Mononuclear cell (primary cell): Measurements from ENCODE around the gene MOV10. TPM values are rescaled to one million over a fixed set of nuclear protein-coding genes. Genes with fewer than 3 reads are reported as not detected.

Source experiments
- H3K27me3 ChIP-seq: 2 replicates; pipeline ENCODE4 v1.6.0; 2011; ENCODE audit warnings: low read length, control low read depth; ENCODE audit not compliant: insufficient read depth
- H3K4me1 ChIP-seq: 2 replicates; pipeline ENCODE4 v1.5.1; 2011; ENCODE audit warnings: mild to moderate bottlenecking, low read length, control low read depth; ENCODE audit not compliant: insufficient read depth
- H3K4me3 ChIP-seq: 2 replicates; pipeline ENCODE4 v1.5.1; 2011; ENCODE audit warnings: mild to moderate bottlenecking, low read length, moderate library complexity
- H3K9me3 ChIP-seq: 2 replicates; pipeline ENCODE4 v1.5.1; 2011; ENCODE audit warnings: low read depth, mild to moderate bottlenecking, control low read depth, low read length
- total RNA-seq: library from RNA; depleted of rRNA; stranded (reverse); fragments of >200 nt; gene quantifications from one replicate; pipeline ENCODE4 v1.2.3, GENCODE V29; 2012

MOV10 gene
- total RNA-seq, 1 donor, result 27.2 TPM

DNA sequence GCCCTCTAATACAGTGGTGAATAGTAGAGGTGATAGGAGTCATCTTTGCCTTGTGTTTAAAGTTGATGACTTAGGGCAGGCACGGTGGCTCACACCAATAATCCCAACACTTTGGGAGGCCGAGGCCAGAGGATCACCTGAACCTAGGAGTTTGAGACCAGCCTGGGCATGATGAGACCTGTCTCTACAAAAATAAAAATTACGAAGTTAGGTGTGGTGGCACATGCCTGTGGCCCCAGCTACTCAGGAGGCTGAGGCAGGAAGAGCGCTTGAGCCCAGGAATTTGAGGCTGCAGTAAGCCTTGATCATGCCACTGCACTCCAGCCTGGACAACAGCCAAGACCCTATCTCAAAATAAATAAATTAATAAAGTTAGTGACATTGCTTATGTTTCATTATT lies 28.2 kb upstream of the MOV10 start:
- H3K27me3 ChIP-seq, result no peaks in the 10 kb centered on the region
- no peaks in the 10 kb centered on the region for H3K9me3 ChIP-seq
- H3K4me3 ChIP-seq, result no peak overlapping the region
- peaks cover 20% of the 10 kb centered on the region for H3K4me1 ChIP-seq

DNA sequence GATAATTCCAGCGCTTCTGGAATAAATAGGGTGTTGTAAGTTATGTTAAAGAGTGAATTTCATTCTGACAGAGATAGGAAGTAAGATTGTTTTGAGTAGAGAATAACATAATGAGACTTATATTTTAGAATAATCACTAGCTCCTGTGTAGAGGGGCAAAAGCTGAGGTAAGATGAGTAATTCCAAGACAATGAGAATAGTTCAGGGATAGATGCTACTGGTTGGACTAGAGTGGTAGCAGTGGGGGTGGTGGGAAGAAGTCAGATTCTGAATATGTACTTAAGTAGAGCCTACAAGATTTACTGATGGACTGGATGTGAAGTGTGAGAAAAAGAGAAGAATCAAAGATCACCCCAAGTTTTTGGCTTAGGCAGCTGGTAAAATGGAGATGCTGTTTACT lies 23.3 kb upstream of the MOV10 start:
- Histone ChIP-seq H3K27me3 (no peaks in the 10 kb centered on the region), H3K4me1 (peaks cover 2% of the 10 kb centered on the region), H3K4me3 (no peak overlapping the region), H3K9me3 (no peaks in the 10 kb centered on the region)

DNA sequence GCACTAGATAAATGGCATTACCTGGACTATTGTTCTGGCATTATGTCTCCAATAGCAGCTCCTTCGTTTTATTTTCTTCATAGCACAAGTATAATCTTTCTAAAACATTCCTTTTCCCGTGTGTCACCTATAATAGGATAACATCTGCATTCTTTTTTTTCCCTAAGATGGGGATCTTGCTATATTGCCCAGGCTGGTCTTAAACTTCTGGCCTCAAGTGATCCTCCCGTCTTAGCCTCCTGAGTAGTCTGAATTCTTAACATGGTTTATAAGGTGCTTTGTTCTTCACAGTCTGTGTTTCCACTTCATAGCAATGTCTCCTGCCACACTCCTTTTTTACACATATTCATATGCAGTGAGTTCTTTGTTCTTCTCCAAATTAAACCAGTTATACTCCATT lies 8.6 kb upstream of the MOV10 start:
- no peak overlapping the region for H3K4me3 ChIP-seq
- H3K27me3 ChIP-seq, result no peaks in the 10 kb centered on the region
- no peaks in the 10 kb centered on the region for H3K4me1 ChIP-seq
- H3K9me3 ChIP-seq, result no peaks in the 10 kb centered on the region

DNA sequence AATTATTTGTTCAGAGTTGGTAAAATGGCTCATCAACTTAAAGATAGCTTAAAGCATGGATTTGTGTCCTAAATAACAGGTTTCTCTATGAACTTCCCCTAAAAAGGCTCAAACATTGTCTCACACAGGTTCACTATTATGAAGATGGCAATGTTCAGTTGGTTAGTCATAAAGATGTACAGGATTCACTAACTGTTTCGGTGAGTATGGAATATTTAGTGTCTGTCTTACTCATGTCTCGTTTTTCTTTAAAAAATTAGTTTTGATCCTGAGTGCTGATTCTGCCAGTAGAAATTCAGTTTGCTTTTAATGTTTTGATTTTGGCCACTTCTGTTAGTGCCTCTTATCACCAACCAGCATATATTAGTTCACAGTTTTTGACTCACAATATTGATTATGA lies 7.5 kb upstream of the MOV10 start:
- no peaks in the 10 kb centered on the region for H3K27me3 ChIP-seq
- no peaks in the 10 kb centered on the region for H3K9me3 ChIP-seq
- no peak overlapping the region for H3K4me3 ChIP-seq
- H3K4me1 ChIP-seq, result no peaks in the 10 kb centered on the region

DNA sequence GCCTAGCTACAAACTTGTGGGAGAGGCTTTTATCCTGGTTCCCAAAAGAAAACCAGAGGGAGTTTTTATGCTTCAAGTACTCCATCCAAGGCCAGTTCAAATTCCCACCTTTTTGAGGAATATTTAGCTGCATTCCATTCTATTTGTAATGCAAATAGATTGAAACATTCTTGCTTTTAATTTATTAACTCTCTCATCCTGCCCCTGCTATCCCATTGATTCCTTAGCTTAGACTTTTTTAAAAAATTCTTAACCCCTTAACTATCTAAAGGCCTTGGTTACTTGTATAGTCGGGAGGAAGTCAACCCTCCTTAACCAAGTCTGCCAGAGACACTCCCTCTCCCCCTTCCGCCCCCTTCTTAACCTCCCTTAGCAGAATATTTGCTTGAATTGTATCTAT lies 2.5 kb upstream of the MOV10 start:
- H3K4me3 ChIP-seq, result no peak overlapping the region
- H3K9me3 ChIP-seq, result no peaks in the 10 kb centered on the region
- peaks cover 30% of the 10 kb centered on the region for H3K4me1 ChIP-seq
- H3K27me3 ChIP-seq, result no peaks in the 10 kb centered on the region

DNA sequence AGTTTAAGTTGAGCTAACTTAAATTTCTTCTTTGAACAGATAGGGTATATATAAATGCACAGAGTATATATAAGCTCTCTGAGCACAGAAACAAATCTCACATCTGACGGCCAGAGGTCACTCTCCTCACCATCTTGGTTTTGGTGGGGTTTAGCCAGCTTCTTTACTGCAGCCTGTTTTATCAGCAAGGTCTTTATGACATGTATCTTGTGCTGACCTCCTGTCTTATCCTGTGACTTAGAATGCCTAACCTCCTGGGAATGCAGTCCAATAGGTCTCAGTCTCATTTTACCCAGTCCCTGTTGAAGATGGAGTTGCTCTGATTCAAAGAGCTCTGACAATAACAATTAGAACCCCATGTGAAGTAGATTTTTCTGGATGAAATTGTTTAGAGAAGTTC lies 1.6 kb upstream of the MOV10 start:
- no peaks in the 10 kb centered on the region for H3K27me3 ChIP-seq
- H3K4me3 ChIP-seq, result no peak overlapping the region
- peaks cover 30% of the 10 kb centered on the region for H3K4me1 ChIP-seq
- no peaks in the 10 kb centered on the region for H3K9me3 ChIP-seq

DNA sequence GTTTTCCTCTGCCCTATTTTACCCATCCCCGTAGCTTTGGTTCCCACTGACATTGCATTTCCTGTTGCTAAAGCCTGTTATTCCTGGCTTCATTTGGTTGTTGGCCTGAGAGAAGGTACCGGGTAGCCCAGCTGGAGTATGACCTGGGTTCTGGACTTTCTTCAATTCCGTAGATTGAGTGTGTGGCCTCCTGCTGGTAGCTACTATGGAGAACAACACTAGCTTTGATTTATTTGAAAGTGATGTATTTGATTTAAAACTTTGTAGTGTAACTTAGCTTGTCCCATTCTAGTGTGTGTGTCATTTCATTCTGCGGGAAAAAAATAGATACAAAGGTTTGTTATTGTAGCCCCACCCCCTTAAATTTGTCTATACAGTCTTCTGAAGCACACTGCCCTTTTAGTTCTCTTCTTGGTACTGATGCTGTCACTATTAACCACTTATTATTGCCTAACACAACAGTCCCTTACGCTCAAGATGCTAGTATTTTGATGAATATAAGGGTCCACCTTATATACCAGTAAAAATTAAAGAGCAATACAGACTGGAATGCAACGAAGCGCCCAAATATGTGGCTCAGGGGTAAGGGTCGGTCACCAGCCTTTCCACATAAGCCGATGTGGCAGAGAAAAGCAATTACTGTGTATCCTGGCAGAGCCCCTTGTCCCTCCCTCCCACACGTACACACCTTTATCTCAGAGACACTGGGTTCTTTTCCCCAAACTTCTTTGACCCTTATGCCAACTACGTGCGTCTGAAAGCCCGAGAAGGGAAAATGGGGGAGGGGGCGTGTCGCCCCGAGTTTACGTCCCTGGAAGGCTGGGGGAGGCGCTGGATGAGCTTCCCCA lies 643 bp upstream of the MOV10 start:
- Histone ChIP-seq H3K4me1 (peaks cover 30% of the 10 kb centered on the region), H3K9me3 (no peaks in the 10 kb centered on the region), H3K27me3 (no peaks in the 10 kb centered on the region), H3K4me3 (peak overlapping the region; percentile 83)

DNA sequence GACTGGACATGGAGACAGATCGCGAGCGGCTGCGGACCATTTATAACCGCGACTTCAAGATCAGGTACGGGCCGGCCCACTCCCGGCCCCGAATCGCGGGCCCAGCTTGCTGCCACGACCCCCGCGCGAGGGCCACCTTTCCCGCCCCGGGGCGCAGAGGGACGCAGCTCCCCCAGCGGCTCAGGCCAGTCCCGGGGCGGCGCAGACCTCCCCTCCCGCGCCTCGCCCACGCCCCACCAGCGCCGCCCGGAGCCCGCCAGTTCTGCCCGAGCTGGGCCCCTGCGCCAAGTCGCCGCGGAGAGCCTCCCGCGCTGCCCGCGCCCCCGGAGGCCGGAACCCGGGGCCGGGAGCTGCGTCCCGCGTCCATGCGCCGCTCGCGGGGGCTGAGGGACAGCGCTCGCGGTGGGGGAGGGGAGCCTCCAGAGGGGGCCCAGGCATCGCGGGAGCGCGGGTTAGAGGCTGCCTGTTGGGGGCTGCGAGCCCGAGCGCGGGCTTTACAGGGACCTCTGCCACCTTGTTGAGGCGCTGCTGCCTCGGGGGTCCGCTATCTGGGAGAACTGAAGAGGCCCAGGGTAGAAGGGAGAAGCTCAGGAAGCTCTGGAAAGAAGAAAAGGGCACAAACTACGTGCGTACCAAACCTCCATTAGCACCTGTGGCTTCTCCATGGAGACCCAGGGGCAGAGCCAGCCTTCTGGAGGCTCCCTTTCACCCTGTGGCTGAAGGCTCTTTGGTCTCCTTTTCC lies 698 bp downstream of the MOV10 start:
- peak overlapping the region; percentile 83 for H3K4me3 ChIP-seq
- no peaks in the 10 kb centered on the region for H3K9me3 ChIP-seq
- H3K4me1 ChIP-seq, result peaks cover 30% of the 10 kb centered on the region
- H3K27me3 ChIP-seq, result no peaks in the 10 kb centered on the region

DNA sequence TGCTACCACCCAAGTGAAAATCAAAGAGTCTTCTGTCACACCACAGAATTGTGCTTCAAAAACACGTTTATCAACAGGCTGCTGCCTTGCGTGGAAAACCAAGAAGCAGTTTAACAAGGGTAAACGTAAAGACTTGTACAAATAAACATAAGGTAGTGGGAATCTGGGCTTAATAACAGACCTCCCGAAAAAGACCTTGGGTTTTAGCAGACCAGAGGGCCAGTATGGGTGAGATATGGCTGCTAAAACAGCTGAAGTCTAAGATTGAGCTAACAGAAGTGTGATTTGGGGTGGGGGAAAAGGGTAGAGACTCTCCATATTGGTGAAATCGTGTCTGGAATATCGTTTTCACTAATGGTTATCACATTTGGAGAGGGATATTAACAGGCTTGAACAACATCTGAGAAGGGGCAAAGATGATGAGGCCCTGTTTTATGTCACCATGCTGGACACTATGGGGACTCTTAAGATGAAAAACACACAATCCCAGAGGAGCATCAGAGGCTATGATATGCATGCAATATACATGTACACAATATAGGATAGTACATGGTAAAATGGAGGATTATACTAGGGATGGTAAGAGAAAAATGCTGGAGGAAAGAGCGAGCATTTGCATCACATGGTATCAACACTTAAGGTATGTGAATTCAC lies 1.4 kb downstream of the MOV10 start:
- peak overlapping the region; percentile 83 for H3K4me3 ChIP-seq
- no peaks in the 10 kb centered on the region for H3K9me3 ChIP-seq
- H3K4me1 ChIP-seq, result peaks cover 30% of the 10 kb centered on the region
- no peaks in the 10 kb centered on the region for H3K27me3 ChIP-seq

DNA sequence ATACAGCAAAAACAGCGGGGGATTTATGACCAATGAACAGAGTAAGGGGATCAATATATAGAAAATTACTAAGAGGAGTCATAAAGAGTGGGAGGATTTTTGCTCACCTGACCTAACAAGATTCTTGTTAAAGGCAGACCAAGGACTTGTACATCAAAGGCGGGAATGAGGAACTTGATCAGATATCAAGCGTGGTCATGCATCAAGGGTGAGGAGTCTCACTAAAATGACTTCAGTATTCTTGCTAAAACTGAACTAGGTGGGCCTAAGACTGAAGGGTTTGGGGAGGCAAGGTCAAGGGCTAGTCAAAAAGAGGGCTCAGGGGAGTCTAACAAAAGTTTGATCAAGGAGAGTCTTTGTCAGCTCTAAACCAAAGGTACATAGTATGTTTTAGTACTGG lies 2.1 kb downstream of the MOV10 start:
- no peaks in the 10 kb centered on the region for H3K9me3 ChIP-seq
- H3K4me1 ChIP-seq, result peaks cover 30% of the 10 kb centered on the region
- H3K27me3 ChIP-seq, result no peaks in the 10 kb centered on the region
- no peak overlapping the region for H3K4me3 ChIP-seq

DNA sequence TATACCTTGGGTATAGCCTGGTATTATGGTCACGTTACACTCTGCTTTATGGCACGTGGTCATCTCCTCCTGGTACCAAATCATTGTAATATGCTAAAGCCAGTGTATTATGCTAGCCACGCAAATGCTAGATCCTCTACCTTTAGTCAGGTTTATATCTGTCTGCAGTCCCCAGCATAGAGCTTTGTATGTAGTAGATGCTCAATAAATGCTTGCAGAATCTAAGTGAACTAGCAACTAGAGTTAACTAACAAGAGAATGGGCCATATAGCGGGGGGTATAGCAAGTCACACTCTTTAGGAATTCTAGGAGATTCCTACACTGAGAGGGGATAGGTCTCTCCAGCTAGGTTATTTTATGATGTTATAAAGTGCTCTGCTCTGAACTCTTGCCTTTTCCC lies 3.0 kb downstream of the MOV10 start:
- Histone ChIP-seq H3K4me3 (no peak overlapping the region), H3K9me3 (no peaks in the 10 kb centered on the region), H3K27me3 (no peaks in the 10 kb centered on the region), H3K4me1 (peaks cover 30% of the 10 kb centered on the region)

DNA sequence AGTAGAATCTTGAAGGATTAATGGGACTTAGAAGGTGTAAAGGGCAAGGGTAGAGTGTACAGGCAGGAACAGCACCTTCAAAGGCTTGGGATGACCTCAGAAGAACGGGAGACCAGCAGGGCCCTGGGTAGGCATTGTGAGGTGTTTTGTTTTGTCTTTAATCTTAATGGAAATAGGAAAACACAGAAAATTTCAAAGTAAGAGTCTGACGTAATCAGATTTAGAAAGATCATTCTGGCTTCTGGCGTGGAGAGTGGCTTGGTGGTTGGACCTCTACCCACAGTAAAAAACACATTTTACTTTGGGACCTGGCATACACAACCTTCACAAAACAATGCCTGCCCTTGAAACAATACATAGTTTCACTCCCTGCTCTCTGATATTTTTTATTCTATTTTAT lies 4.1 kb downstream of the MOV10 start:
- Histone ChIP-seq H3K27me3 (no peaks in the 10 kb centered on the region), H3K9me3 (no peaks in the 10 kb centered on the region), H3K4me1 (peaks cover 23% of the 10 kb centered on the region), H3K4me3 (no peak overlapping the region)

DNA sequence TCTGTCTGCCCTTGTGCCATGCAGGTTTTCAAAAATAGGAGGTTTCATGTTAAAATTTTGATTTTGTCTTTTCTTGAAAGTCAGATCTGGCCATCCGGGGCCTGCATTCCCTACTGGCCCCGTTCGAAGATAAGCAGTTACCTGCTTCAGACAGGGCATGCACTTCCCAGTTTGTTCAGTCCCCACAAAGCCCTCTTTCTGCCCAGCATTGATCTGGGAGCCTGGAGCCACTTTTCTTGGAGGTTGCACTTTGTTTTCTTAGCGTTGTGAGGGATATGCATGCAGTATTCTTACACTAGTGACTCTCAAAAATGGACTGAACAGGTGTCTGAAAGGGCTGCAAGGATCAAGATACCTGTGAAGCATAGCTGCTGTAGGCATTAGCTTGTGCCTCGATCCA lies 11.5 kb downstream of the MOV10 start:
- Histone ChIP-seq H3K4me1 (no peaks in the 10 kb centered on the region), H3K4me3 (no peak overlapping the region), H3K27me3 (no peaks in the 10 kb centered on the region), H3K9me3 (no peaks in the 10 kb centered on the region)

DNA sequence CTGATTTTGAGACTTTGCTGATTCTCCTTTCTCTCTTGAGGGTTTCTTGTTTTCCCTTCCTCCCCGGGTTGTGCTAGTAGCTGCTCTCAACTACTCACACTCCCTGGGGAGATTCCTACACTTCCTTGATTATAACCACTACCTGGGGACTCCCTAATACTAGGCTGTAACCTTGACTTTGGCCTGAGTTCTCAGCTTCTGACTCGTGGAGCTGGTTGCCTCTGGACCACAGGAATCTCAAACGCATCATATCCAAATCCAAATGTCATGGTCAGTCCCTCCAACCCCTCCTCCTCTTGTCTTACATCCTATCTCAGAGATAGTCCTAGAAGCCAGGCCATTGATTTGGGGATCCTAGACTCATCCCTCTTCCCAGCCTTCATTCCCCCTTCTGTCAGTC lies 12.0 kb downstream of the MOV10 start:
- Histone ChIP-seq H3K27me3 (no peaks in the 10 kb centered on the region), H3K4me3 (no peak overlapping the region), H3K4me1 (no peaks in the 10 kb centered on the region), H3K9me3 (no peaks in the 10 kb centered on the region)

DNA sequence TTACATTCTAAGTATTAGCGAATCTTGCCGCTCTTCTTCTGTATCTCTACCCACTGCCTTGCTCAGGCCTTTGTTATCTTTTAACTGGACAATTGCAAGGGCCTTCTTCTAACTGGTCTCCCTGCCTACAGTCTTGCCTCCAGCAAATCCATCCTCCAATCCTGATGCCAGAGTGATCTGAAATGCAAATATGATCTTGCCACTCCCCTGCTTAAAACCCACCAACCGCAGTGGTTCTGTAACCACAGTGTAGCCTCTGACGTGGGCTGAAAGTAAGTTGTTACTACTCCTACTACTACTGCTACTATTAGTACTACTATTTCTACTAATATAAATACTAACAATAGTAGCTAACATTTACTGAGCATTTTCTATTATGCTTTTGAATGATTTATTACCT lies 12.4 kb downstream of the MOV10 start:
- Histone ChIP-seq H3K4me3 (no peak overlapping the region), H3K4me1 (no peaks in the 10 kb centered on the region), H3K9me3 (no peaks in the 10 kb centered on the region), H3K27me3 (no peaks in the 10 kb centered on the region)
